ENCODE results near the gene ERC2.

Gene ERC2

DNA sequence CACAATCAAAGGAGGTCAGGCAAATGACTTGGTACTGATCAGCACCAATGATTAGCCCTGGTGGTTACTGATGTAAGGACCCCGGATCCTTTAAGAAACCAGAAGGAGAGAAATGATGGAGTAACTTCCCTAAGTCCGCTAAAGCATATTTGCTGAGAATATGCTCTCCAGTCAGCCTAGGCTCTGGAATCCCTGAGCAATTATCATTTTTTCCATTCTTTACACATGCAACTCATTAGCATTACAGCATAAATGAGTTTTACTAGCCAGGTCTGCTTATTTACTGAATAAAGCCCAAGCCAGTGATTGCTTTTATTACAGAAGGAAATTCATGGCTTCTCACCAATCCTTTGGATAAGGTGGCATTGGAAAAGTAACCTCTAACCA lies 842.0 kb downstream of the ERC2 start:
- DNase-seq = no peak

DNA sequence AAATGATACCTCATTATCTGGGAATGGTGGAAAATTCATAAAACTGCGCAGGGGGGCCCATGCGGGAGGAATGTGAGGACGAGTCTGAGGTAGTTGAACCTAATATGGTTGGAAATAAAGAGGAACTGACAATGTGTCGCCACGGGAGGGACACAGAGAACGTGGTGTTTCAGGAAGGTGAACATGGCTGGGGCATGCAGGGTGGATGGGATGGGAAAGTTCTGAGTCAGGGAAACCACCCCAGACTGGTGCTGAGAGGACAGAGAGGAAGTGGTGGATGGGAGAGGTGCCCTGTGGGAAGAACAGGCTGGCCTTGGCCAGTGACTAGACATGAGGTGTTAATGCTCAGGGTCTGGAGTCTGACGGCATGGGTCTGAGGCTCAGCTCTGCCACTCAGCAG lies 844.0 kb downstream of the ERC2 start:
- DNase-seq = peak in 1 of 2 donors; percentile 23

DNA sequence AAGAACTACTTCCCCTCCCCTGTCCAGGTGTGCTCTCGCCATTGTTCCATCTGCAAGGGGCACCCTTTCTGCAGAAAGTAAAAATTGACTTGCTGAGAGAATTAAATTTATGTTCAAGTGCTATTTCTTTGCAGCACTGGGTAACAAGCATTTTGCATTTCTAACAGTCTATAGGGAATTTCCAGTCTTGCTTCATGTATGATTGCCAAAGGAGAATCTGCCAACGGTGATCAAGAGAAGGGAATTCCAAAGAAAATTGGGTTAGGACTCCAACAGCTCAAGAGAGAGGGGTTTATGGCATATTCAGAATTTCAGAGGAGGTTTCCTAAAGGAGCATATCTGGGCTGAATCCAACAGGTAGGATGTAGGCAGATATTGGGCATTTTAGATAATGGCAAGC lies 844.5 kb downstream of the ERC2 start:
- DNase-seq = no peak

DNA sequence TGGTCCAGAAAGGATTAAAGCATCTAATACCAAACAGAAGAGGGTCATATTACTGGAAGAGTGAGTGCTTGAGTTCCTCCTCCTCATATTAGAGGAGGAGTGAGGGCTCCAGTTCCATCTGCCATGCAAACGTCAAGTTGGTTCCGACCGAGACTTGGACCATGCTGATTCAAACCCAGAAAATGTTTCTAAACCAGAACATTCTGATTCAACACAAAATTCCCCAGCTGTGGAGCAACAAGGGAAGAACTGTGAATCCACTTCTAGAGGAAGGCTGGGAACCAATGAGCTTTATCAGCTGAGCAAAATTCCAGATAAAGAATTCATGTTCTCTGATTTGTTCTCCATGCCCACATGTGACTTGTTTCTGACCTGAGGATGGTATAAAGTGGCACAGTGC lies 845.5 kb downstream of the ERC2 start:
- DNase-seq = no peak

DNA sequence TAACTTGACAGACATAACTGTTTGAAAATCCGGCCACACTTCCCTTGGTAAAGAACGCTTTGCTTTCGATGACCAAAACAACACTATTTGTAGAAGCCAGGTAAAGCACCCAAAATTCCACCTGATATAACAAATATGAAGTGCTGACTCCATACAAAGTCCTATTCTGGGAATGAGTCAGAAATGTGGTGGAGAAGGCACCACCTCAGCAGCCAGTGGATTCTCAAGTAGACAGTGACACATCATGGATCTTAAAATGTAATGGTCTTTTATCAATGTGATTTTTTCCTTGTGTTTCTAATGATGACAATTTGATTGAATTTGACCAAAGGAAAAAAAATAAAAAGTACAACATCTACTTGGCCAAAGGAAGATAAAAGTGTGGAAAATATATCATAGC lies 846.2 kb downstream of the ERC2 start:
- no peak for DNase-seq

DNA sequence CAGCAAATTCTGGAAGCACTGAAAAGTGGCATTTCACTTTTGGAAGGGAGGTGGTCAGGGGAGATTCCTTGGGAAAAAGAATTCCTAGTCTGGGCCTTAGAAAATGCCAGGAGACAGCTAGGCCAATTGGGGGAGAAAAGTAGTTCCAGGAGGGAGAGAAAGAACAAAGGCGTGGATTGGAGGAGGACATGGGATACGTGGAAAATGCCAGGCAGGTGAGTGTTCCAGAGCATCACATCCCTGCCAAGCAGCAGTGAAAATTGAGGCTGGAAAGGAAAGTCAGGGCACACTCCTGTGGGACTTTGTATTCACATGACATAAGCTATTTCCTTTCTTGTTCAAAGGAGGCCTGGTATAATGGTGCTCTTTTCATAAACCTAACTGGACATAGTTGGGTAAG lies 846.6 kb downstream of the ERC2 start:
- DNase-seq = no peak

DNA sequence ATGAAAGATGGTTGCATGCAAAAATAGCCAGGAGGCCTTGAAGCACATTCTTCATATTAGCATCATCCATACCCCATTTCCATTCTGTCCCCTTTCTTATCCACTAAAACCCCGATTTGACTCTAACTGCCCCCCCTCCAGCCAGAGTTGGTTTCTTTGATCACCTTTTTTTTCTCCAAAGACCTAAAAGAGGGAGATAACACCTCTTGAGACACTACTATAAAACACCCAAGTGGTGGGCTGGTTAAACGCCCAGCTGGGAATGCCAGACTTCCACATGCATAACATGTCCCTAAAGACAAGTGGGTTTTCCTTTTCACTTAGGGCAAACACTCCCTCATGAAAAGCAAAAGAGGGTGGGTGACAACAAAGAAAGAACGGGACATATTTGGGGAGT lies 847.2 kb downstream of the ERC2 start:
- DNase-seq = no peak

DNA sequence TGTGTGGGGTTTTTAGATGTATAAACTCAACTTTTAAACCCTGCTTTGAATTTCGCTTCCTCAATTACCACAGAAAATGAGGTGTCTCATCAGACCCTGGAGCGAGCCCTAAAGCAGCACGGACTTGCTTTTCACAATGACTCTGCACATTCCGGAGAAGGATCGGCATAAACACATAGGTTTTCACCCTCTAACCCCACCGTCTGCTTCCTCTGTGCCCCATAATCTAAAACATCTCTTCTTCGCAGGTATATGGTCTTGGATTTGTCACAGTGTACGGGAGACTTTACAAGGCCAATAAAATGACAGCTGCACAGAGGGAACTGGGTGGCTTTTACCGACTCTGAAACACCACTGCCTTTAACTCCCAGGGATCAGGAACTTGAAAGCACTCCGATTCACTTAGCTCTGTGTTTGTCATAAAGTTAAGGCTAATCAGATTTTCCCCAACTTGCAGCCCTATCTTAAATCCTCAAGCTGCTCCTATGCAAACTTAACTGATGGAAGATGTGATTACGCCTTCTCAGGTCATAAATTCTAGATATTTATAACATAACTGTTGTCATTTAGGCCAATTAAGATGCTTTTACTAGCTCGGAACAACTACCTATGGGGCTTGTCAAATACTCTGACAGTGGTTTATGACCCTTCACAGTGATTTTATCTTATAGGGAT lies 847.8 kb downstream of the ERC2 start:
- no peak for DNase-seq

DNA sequence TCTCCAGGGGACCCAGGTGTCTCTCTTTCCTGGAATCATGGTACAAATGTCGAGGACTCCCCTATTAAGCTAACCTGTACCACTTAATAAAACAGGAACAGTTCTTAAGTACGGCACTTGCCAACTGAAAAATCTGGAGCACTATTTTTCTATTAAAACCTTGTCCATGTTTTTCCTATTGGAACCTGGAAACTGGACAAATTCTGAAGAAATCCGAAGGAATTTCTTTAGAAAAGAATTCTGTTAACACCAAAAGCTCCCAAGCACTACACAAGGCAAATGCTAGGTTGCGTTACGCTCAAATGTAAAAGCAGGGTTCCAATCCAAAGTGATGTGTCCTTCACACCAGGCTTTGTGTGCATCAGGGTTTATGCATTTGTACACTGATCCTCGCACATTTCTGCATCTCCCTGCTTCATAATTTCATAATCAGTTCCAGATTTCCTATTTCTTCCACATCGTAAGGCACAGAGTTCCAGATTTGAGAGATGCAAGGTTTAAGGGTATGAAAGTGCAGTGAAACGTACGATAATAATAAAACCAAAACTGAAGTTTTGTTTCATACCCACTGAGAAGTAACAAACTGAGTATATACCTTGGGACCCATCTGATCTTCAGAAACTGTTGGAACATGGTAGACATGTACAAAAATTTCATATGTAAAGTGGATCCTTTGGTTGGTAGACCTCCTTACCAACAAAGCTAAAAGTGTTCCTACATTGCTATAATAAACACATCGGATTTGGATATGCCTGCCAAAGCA lies 849.0 kb downstream of the ERC2 start:
- DNase-seq = no peak

DNA sequence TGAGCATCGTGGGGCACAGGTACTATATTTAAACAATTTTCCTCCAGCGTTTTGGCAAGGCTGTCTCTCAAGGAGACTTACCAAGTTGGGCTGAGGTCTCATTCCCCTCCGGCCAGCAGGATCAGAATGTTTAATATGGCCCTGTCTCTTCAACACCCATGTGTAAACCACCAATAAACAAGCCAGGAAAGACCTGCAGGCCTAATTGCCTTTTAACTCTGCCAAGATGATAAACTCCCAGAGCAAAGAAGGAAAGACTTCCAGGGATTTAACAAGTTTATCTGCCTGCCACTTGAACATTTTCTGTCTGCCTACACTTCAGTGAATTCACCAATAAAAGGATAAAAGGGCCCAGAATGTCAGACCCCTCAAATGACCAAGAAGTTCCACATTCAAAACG lies 850.9 kb downstream of the ERC2 start:
- no peak for DNase-seq

DNA sequence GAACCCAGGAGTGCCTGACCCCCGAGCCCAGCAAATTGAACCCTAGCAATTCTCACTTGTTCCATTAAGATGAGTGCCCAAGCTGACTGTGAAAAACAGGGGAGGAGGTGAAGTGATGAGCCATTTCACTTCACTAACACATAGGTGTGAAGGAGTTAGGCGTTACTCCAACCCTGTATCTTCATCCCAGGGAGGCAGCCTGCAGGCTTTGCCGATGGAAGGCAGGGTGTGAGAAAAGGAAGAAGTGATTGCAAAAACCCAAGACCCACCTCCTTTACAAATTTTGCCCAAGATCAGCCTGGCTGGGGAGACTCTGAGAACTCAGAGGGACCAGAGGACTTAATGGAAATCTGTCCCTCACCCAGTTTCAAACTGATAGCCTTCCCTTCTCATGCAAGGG lies 851.5 kb downstream of the ERC2 start:
- no peak for DNase-seq

DNA sequence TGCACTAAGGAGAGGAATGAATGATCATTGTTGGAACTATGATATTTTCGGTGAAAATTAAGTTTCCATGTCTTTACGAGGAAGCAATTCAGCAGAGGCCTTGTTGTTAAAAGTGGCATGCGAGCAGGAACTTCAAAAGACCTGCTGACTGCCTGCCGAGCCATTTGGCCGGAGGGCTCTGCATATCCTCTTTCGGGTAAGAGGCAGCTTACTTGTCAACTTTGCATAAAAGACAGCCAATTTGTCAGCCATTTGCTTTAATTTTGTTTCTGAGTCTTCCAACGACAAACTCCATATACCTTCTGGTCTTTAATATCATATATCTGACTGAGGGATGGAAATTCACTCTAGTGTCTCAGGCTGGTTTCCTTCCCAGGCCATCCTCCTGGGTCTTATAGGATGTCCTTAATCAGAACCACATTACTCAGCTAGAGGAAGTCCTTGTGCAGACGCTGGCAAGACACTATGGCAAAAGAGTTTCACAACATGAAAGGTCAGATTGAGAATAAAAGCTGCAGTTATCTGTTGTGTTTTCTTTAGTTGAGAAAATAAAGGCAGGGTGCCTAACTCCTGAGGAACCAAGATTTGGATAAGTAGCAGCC lies 852.5 kb downstream of the ERC2 start:
- DNase-seq = no peak

DNA sequence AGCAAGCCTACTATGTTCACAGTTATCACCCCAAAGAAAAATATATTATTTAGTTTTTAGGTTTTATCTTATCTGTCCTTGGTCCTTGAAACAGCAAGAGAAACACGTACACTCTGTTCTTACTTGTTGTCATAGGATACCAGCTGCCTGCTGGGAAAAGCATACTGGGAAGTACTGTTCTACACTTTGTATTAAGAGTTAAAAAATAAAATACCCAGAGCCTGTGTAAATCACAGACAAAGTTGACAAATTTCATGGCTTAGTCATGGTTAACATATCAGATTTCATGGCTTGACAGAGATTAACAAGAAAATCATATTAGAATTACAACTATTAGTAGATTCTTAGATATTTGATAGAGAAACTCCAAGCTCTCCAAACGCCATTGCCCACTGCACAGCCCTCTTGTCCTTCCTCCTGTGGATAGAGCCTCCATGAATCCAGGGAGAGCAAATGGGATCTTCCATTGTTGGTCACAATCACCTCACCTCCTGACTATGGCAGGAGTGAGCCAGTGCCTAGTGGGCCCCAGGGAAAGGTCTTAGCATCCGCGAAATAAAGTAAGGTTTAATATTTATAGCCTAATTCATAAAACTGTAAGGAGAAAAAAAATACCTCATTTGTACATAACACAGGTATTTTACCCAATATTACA lies 853.1 kb downstream of the ERC2 start:
- no peak for DNase-seq

DNA sequence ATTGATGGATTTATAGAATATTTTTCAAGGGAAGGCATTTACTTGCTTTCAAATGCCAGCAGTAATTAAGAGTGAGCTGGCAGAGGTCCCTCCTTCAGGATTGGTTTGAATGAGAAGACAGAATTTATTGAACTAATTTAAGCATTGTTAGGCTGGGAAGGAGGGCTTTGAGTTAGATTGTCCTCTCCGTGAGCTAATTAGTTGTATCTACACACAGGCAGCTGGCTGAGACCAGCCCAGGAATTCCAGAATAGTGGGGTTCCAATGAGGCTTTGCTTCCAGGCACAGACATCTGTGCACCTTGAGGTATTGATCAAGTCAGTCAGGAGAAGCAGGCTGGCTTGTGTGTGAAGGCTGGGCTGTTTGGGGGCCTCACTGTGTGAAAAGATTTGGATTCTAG lies 857.1 kb downstream of the ERC2 start:
- no peak for DNase-seq

DNA sequence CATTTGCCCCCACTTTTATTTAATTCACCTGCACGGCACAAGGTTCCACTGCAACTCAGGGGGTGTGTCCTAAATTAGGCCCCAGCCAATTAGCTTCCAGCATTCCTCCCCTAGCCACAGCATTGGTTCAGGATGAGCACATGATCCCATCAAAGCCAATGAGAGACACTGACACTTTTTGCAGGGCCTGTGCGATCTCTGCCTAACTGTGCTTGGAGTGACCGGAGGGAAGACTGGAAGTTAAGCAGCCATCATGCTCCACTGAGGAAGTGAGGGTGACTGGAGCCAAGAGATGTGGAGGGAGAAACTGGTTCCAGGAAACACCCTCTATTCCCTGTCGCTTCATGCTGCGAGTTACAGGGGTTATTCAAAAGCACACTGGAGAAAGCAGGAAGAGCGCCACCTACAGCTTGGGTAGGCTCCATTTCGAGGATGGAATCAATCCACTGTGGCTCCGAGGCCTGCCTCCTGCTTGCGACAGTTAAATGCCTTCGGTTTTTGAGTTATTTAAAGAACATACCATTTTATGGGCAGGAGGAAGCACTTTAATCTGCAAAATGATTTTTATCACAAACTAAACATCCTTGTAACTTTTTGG lies 858.9 kb downstream of the ERC2 start:
- DNase-seq = no peak

DNA sequence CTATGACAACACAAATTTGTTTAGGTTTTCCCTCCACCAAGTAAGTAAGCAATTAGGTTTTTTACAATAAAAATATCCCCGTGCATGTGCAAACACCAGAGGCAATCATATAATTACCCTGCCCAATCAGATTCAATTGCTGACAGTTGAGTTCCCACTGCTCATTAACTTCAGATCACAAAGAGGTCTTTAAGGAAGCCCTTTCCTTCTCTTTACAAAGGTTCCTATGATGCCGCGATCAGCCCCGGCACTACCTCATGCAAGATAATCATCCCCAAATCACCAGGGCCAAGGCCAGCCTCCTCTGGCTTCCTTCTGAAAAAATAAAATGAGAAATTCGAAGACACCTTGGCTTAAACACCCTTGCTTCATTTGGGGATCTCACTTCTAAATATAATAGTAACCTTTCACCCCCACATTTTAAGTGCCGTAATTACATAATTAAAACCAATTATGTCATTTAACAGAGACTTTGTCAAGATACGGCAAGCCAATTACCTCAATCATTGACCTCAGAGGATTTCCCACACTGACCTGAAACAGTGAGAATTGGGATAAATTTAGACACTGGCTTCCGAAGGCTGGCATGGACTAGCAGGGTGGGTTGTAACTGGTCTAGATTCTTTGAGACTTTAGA lies 859.8 kb downstream of the ERC2 start:
- no peak for DNase-seq

DNA sequence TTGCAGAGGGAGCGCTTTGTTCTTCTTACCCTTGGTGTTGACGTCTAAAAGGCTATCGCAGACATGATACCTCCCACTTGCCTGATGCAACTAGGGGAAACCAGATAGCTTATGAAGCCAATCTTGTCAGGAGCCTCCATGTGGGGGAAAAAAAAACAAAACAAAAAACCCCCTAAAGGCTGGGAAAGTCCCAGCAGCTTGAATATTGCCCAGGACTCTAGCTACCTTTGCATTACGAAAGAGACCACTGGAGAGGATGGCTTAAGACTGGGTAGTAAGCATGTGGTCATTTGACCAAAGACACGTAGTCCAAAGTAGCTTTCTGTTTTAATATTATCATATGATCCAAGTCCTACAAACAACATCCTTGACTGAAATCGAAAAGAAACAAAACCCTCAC lies 860.4 kb downstream of the ERC2 start:
- no peak for DNase-seq

DNA sequence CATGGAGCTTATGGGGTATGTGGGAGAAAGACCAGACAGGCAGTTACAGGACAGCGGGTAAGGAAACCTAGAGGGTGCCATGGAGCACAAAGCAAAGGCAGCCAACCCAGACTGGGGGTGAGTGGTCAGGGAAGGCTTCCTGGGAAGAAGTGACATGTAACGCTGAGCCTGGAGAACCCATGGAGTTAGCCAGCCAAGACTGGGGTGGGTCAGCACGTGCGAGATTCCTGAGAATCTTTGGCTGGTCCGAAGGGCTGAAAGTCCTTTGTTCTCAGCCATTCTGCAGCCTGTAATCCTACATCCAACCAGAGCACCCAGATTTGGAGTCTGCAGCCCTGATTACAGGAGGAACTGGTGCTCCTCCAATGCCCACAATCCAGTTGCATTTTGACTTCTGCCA lies 861.1 kb downstream of the ERC2 start:
- DNase-seq = no peak

DNA sequence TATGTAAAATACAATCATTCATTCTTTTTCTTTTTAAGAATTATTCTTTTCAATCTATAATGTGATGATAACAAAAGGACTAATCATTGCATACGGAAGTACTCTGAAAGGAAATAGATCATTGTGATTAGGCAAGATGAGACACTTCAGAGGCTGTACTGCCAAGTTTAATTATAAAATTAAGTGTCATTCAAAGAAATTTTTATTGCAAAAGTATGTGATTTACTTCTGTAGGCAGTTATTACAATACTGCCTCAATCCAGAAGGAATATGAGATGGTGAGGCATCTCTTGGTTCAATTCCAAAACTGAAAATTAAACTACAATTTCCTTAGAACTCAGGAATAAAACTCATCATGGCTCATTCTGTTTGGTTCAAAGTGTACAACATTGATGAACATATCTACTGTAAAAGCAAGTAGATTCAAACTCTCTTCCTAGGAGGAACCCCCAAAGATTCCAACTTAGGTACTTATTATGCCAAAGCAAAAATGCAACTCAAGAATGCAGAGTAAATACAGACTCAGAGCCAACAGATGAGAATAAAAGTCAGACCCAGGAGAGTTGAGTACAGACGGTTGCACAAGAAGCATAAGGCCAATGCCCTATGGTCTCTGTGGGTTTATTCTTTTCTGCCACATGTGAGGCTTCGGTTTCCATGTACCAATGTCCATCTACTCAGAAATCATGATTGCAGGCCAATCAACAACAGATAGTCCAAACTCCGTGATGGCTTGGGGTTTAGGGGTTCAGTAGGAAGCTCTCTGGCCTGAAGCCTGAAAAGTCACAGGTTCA lies 862.6 kb downstream of the ERC2 start:
- DNase-seq = no peak

DNA sequence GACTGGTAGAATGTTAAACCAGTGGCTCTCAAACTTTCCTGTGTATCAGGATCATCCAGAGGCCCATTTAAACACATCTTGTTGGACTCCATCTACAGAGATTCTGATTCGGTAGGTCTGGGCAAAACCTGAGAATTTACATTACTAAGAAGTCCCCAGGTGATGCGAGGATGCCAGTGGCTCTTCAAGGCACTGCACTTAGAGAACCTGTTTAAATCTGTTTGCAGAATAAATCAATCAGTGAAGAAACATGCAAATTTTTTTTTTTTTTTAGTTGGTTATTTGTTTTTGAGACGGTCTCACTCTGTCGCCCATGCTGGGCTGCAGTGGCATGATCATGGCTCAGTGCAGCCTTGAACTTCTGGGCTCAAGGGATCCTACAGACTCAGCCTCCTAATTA lies 863.4 kb downstream of the ERC2 start:
- DNase-seq = no peak

DNA sequence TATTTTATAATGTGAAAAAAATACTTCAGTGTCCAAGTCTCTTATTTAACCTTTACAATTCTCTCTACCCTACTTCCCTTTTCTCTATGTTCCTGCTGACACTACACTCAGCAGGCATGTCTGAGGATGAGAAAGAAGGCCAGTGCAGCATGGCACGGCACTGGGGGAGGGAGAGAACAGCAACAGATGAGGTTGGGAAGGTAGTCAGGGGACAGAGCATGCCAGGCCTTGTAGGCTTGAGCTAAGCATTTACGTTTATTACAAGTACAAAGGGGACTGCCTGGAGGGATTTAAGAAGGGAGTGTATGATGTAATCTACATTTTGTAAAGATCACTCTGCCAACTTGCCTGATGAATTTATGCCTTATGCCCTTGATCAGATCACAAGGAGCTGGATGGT lies 863.9 kb downstream of the ERC2 start:
- DNase-seq = no peak

Data from hippocampal formation (tissue), 2 donors.